BLaER1 treated with 17β-estradiol and CSF1 and Interleukin-3, amounts not matched to agents 10 nM and 100 nM (cell line): ENCODE measurements around the gene RAB7B.

ENCODE experiments used
- H3K27ac ChIP-seq, 11 experiments: shearing (Covaris generic); formaldehyde crosslinking; 2 replicates each; pipeline ENCODE4 v1.8.1; 2022
- H3K27me3 ChIP-seq, 11 experiments: shearing (Covaris generic); formaldehyde crosslinking; 2 replicates each; pipeline ENCODE4 v1.8.1; 2022
- H3K36me3 ChIP-seq, 11 experiments: shearing (Covaris generic); formaldehyde crosslinking; 2 replicates each; pipeline ENCODE4 v1.8.1; 2022
- H3K4me1 ChIP-seq, 10 experiments: shearing (Covaris generic); formaldehyde crosslinking; 2 replicates each; pipeline ENCODE4 v1.8.1; 2022
- H3K4me2 ChIP-seq, 11 experiments: shearing (Covaris generic); formaldehyde crosslinking; 2 replicates each; pipeline ENCODE4 v1.8.1; 2022
- H3K4me3 ChIP-seq, 10 experiments: shearing (Covaris generic); formaldehyde crosslinking; 2 replicates each; pipeline ENCODE4 v1.8.1; 2022
- H3K9ac ChIP-seq, 11 experiments: shearing (Covaris generic); formaldehyde crosslinking; 2 replicates each; pipeline ENCODE4 v1.8.1; 2022
- H3K9me3 ChIP-seq, 11 experiments: shearing (Covaris generic); formaldehyde crosslinking; replicated peaks in 1 of 11; 2 replicates each; pipeline ENCODE4 v1.8.1; 2022
- H4K20me1 ChIP-seq, 11 experiments: shearing (Covaris generic); formaldehyde crosslinking; 2 replicates each; pipeline ENCODE4 v1.8.1; 2022
- Cebpa-rat ChIP-seq, 11 experiments: shearing (Covaris generic); IDR thresholded peaks; 2 replicates each; pipeline ENCODE4 v1.8.1; 2022

The RAB7B gene

GRCh38 chr1:206030191-206030590 lies 27.0 kb upstream of the RAB7B start:
- TF ChIP-seq Cebpa-rat (IDR thresholded peaks at IDR 0.05), result no peak
- peaks cover 37 to 64% (median 49%) of the 10 kb centered on the region in 10 experiments for H3K4me1 ChIP-seq
- no peaks in the 10 kb centered on the region for H3K36me3 ChIP-seq
- no peak overlapping the region for H3K9ac ChIP-seq
- no peak overlapping the region for H3K4me3 ChIP-seq
- H4K20me1 ChIP-seq, result no peaks in the 10 kb centered on the region
- H3K27me3 ChIP-seq, result no peaks in the 10 kb centered on the region
- peak overlapping the region in 4 of 11 experiments; percentile 11 to 79 (median 70); a peak in 4 of 22 replicates for H3K4me2 ChIP-seq
- peaks cover 0 to 11% (median 8%) of the 10 kb centered on the region in 11 experiments; a peak in 9 of 22 replicates for H3K9me3 ChIP-seq
- no peak overlapping the region for H3K27ac ChIP-seq

- TF ChIP-seq Cebpa-rat (IDR thresholded peaks at IDR 0.05), result no peak
- Histone ChIP-seq H3K4me1 (peaks cover 30 to 57% (median 42%) of the 10 kb centered on the region in 10 experiments), H3K4me3 (no peak overlapping the region), H3K27me3 (no peaks in the 10 kb centered on the region), H3K27ac (no peak overlapping the region), H3K4me2 (peak overlapping the region in 4 of 11 experiments; percentile 31 to 79 (median 50); a peak in 9 of 22 replicates), H3K9me3 (peaks cover 0 to 11% (median 8%) of the 10 kb centered on the region in 11 experiments; a peak in 9 of 22 replicates), H3K36me3 (no peaks in the 10 kb centered on the region), H4K20me1 (no peaks in the 10 kb centered on the region), H3K9ac (no peak overlapping the region)
These were observed 26.3 kb upstream of the RAB7B start for GRCh38 chr1:206029484-206029883.

- Histone ChIP-seq H3K27me3 (no peaks in the 10 kb centered on the region), H3K9ac (no peak overlapping the region), H3K9me3 (peaks cover 0 to 10% (median 7%) of the 10 kb centered on the region in 11 experiments; a peak in 9 of 22 replicates), H3K36me3 (no peaks in the 10 kb centered on the region), H3K4me1 (peaks cover 19 to 46% (median 28%) of the 10 kb centered on the region in 10 experiments), H3K27ac (no peak overlapping the region), H4K20me1 (no peaks in the 10 kb centered on the region), H3K4me2 (no peak overlapping the region), H3K4me3 (no peak overlapping the region)
- TF ChIP-seq Cebpa-rat (IDR thresholded peaks at IDR 0.05), result no peak
These were observed 22.2 kb upstream of the RAB7B start for GRCh38 chr1:206025283-206025820.

- Histone ChIP-seq H3K27me3 (no peaks in the 10 kb centered on the region), H4K20me1 (no peaks in the 10 kb centered on the region), H3K27ac (no peak within 1 kb of the TSS), H3K4me3 (no peak within 1 kb of the TSS), H3K36me3 (no peaks in the 10 kb centered on the region), H3K4me2 (peak within 1 kb of the TSS in 5 of 11 experiments; percentile 67 to 87 (median 77); a peak in 10 of 22 replicates), H3K4me1 (peaks cover 22 to 34% (median 26%) of the 10 kb centered on the region in 10 experiments), H3K9ac (no peak within 1 kb of the TSS), H3K9me3 (peaks cover 0 to 10% (median 7%) of the 10 kb centered on the region in 11 experiments; a peak in 9 of 22 replicates)
- TF ChIP-seq Cebpa-rat (IDR thresholded peaks at IDR 0.05), result no peak
These were observed 20.5 kb upstream of the RAB7B start, which contains the start of gene CTSE for GRCh38 chr1:206023695-206024094. Gene CTSE (minus strand): TSS chr1:206023895. CDS start chr1:206023791, 104 bp downstream.

- Histone ChIP-seq H3K27me3 (no peaks in the 10 kb centered on the region), H3K27ac (no peak overlapping the region), H3K4me2 (peak overlapping the region in 7 of 11 experiments; percentile 54 to 87 (median 73); a peak in 11 of 22 replicates), H3K9me3 (peaks cover 0 to 10% (median 7%) of the 10 kb centered on the region in 11 experiments; a peak in 9 of 22 replicates), H3K4me1 (peaks cover 22 to 34% (median 26%) of the 10 kb centered on the region in 10 experiments), H3K4me3 (no peak overlapping the region), H3K36me3 (no peaks in the 10 kb centered on the region), H4K20me1 (no peaks in the 10 kb centered on the region), H3K9ac (no peak overlapping the region)
- TF ChIP-seq Cebpa-rat (IDR thresholded peaks at IDR 0.05), result no peak
These were observed 19.6 kb upstream of the RAB7B start for GRCh38 chr1:206022766-206023165.

GRCh38 chr1:206021626-206022365 lies 18.6 kb upstream of the RAB7B start:
- H3K27ac ChIP-seq, result no peak overlapping the region
- peak overlapping the region; percentile 54 to 87 (median 71) for H3K4me2 ChIP-seq

GRCh38 chr1:206021008-206021625 lies 17.9 kb upstream of the RAB7B start:
- no peak overlapping the region for H3K9ac ChIP-seq

More at GRCh38 chr1:206021626-206022365, 18.6 kb upstream of the RAB7B start:
- Histone ChIP-seq H3K9me3 (peaks cover 0 to 12% (median 5%) of the 10 kb centered on the region in 11 experiments; a peak in 9 of 22 replicates), H3K4me1 (peaks cover 22 to 34% (median 26%) of the 10 kb centered on the region in 10 experiments), H3K36me3 (no peaks in the 10 kb centered on the region), H3K9ac (no peak overlapping the region), H3K27me3 (no peaks in the 10 kb centered on the region), H4K20me1 (no peaks in the 10 kb centered on the region), H3K4me3 (no peak overlapping the region)
- no peak for TF ChIP-seq Cebpa-rat (IDR thresholded peaks at IDR 0.05)

GRCh38 chr1:206020393-206021007 lies 17.3 kb upstream of the RAB7B start:
- no peak for TF ChIP-seq Cebpa-rat (IDR thresholded peaks at IDR 0.05)
- Histone ChIP-seq H3K9ac (no peak overlapping the region), H3K9me3 (0 out of 22 replicates have a peak, but pooled peaks cover 0 to 5% (median 0%) of the 10 kb centered on the region in 11 experiments), H3K4me3 (no peak overlapping the region), H3K27ac (no peak overlapping the region), H3K4me2 (peak overlapping the region in 10 of 11 experiments; percentile 54 to 87 (median 71); a peak in 20 of 22 replicates), H3K27me3 (no peaks in the 10 kb centered on the region), H4K20me1 (no peaks in the 10 kb centered on the region), H3K36me3 (no peaks in the 10 kb centered on the region), H3K4me1 (peaks cover 22 to 34% (median 26%) of the 10 kb centered on the region in 10 experiments)

More at GRCh38 chr1:206021008-206021625, 17.9 kb upstream of the RAB7B start:
- TF ChIP-seq Cebpa-rat (IDR thresholded peaks at IDR 0.05), result no peak
- Histone ChIP-seq H3K27ac (no peak overlapping the region), H4K20me1 (no peaks in the 10 kb centered on the region), H3K36me3 (no peaks in the 10 kb centered on the region), H3K9me3 (peaks cover 0 to 6% (median 0%) of the 10 kb centered on the region in 11 experiments; a peak in 3 of 22 replicates), H3K27me3 (no peaks in the 10 kb centered on the region), H3K4me3 (no peak overlapping the region), H3K4me2 (peak overlapping the region; percentile 54 to 87 (median 71)), H3K4me1 (peaks cover 22 to 34% (median 26%) of the 10 kb centered on the region in 10 experiments)
